H9 (cell line): ENCODE data around the gene OR6T1. TPM values are rescaled to one million over a fixed set of nuclear protein-coding genes. Genes with fewer than 3 reads are reported as not detected.

Experiments used
- DNase-seq: peaks from one replicate; pipeline ENCODE4 v3.0.0-alpha.2; 2017
- H2AFZ ChIP-seq: one replicate; pipeline ENCODE4 v1.6.1; 2013; ENCODE audit warnings: mild to moderate bottlenecking, low read length, control low read depth, moderate library complexity
- H2AK5ac ChIP-seq: 2 replicates; pipeline ENCODE4 v1.6.1; 2013; ENCODE audit warnings: low read length, control low read depth, mixed read lengths; ENCODE audit not compliant: insufficient read length
- H2BK120ac ChIP-seq: one replicate; pipeline ENCODE4 v1.6.1; 2013; ENCODE audit warnings: low read depth, mild to moderate bottlenecking, low read length, control low read depth, inconsistent platforms; ENCODE audit not compliant: poor library complexity, severe bottlenecking
- H2BK12ac ChIP-seq: 2 replicates; pipeline ENCODE4 v1.6.1; 2013; ENCODE audit warnings: low read length, control low read depth, mixed read lengths, low read depth; ENCODE audit not compliant: insufficient read length
- H2BK15ac ChIP-seq: 2 replicates; pipeline ENCODE4 v1.6.1; 2013; ENCODE audit warnings: low read depth, low read length, control low read depth
- H2BK20ac ChIP-seq: one replicate; pipeline ENCODE4 v1.6.1; 2013; ENCODE audit warnings: low read depth, mild to moderate bottlenecking, low read length, control low read depth, inconsistent platforms; ENCODE audit not compliant: poor library complexity, severe bottlenecking
- H2BK5ac ChIP-seq: 2 replicates; pipeline ENCODE4 v1.6.1; 2013; ENCODE audit warnings: low read length, control low read depth, mixed read lengths; ENCODE audit not compliant: insufficient read length
- H3K14ac ChIP-seq: 2 replicates; pipeline ENCODE4 v1.6.1; 2013; ENCODE audit warnings: low read length, control low read depth; ENCODE audit not compliant: insufficient read depth
- H3K18ac ChIP-seq: 2 replicates; pipeline ENCODE4 v1.6.1; 2013; ENCODE audit warnings: low read depth, mild to moderate bottlenecking, mixed read lengths, low read length, control low read depth; ENCODE audit not compliant: insufficient read length
- H3K23ac ChIP-seq: 2 replicates; pipeline ENCODE4 v1.6.1; 2013; ENCODE audit warnings: low read length, control low read depth, mixed read lengths, low read depth; ENCODE audit not compliant: insufficient read length
- H3K23me2 ChIP-seq: 2 replicates; pipeline ENCODE4 v1.6.1; 2013; ENCODE audit warnings: low read depth, mild to moderate bottlenecking, mixed read lengths, low read length, control low read depth; ENCODE audit not compliant: insufficient read length, poor library complexity, severe bottlenecking
- H3K27ac ChIP-seq: 2 replicates; pipeline ENCODE4 v1.5.1; 2013; ENCODE audit warnings: low read length, control low read depth, mixed read lengths, low read depth; ENCODE audit not compliant: insufficient read length
- H3K27me3 ChIP-seq: 2 replicates; pipeline ENCODE4 v1.6.1; 2013; ENCODE audit warnings: low read length, control low read depth, inconsistent platforms; ENCODE audit not compliant: insufficient read depth
- H3K4ac ChIP-seq: 2 replicates; pipeline ENCODE4 v1.6.1; 2013; ENCODE audit warnings: low read depth, mild to moderate bottlenecking, control low read depth, inconsistent platforms, low read length, moderate library complexity
- H3K4me1 ChIP-seq: 2 replicates; pipeline ENCODE4 v1.6.1; 2013; ENCODE audit warnings: low read length, control low read depth, inconsistent platforms; ENCODE audit not compliant: insufficient read depth
- H3K4me2 ChIP-seq: 2 replicates; pipeline ENCODE4 v1.6.1; 2013; ENCODE audit warnings: low read length, control low read depth, mixed read lengths; ENCODE audit not compliant: insufficient read length, insufficient read depth
- H3K56ac ChIP-seq: 2 replicates; pipeline ENCODE4 v1.6.1; 2013; ENCODE audit warnings: low read depth, mild to moderate bottlenecking, mixed read lengths, low read length, control low read depth; ENCODE audit not compliant: insufficient read length
- H3K79me1 ChIP-seq: 2 replicates; pipeline ENCODE4 v1.6.1; 2013; ENCODE audit warnings: low read depth, mild to moderate bottlenecking, moderate library complexity, low read length, control low read depth, inconsistent platforms; ENCODE audit not compliant: insufficient read depth, poor library complexity, severe bottlenecking
- H3K79me2 ChIP-seq: 2 replicates; pipeline ENCODE4 v1.6.1; 2013; ENCODE audit warnings: low read length, control low read depth, inconsistent platforms; ENCODE audit not compliant: insufficient read depth
- H3K9ac ChIP-seq: 2 replicates; pipeline ENCODE4 v1.6.1; 2013; ENCODE audit warnings: low read length, control low read depth, mixed read lengths; ENCODE audit not compliant: insufficient read length; ENCODE audit errors: extremely low read depth
- H3K9me3 ChIP-seq: one replicate; pipeline ENCODE4 v1.6.1; 2013; ENCODE audit warnings: low read depth, low read length, inconsistent platforms; ENCODE audit not compliant: control insufficient read depth
- H3T11ph ChIP-seq: one replicate; pipeline ENCODE4 v1.6.1; 2013; ENCODE audit warnings: mild to moderate bottlenecking, low read length, control low read depth, inconsistent platforms
- H4K20me1 ChIP-seq: one replicate; pipeline ENCODE4 v1.6.1; 2013; ENCODE audit not compliant: control insufficient read depth, insufficient read length, insufficient read depth
- H4K5ac ChIP-seq: 2 replicates; pipeline ENCODE4 v1.6.1; 2013; ENCODE audit warnings: low read depth, mild to moderate bottlenecking, mixed read lengths, low read length, control low read depth; ENCODE audit not compliant: insufficient read length
- H4K8ac ChIP-seq: replicated peaks from 2 replicates; pipeline ENCODE4 v1.6.1; 2013; ENCODE audit warnings: low read length, control low read depth, mixed read lengths, low read depth; ENCODE audit not compliant: insufficient read length
- H4K91ac ChIP-seq: 2 replicates; pipeline ENCODE4 v1.6.1; 2013; ENCODE audit warnings: low read depth, mild to moderate bottlenecking, moderate library complexity, mixed read lengths, low read length, control low read depth; ENCODE audit not compliant: insufficient read length
- H3K27ac Mint-ChIP-seq, 3 experiments: 2 replicates in 2 of 3; 3 replicates in 1 of 3; pipeline ENCODE4 v1.8.0; 2020 to 2021; ENCODE audit warnings: mixed read lengths in 3 of 3, mild to moderate bottlenecking in 1 of 3, moderate library complexity in 1 of 3
- H3K27me3 Mint-ChIP-seq: 2 replicates; pipeline ENCODE4 v1.8.0; 2021; ENCODE audit warnings: low read depth, mild to moderate bottlenecking, moderate library complexity, mixed read lengths
- H3K36me3 Mint-ChIP-seq, 3 experiments: 2 replicates in 2 of 3; 3 replicates in 1 of 3; pipeline ENCODE4 v1.8.0; 2020 to 2021; ENCODE audit warnings: low read depth in 3 of 3, mixed read lengths in 3 of 3; ENCODE audit not compliant: insufficient read depth in 1 of 3
- H3K4me1 Mint-ChIP-seq, 2 experiments: 2 replicates each; pipeline ENCODE4 v1.8.0; 2020; ENCODE audit warnings: mixed read lengths in 2 of 2
- H3K4me3 Mint-ChIP-seq, 2 experiments: 2 replicates in 1 of 2; 3 replicates in 1 of 2; pipeline ENCODE4 v1.8.0; 2020 to 2021; ENCODE audit warnings: mild to moderate bottlenecking in 2 of 2, mixed read lengths in 2 of 2, moderate library complexity in 1 of 2
- H3K9me3 Mint-ChIP-seq, 2 experiments: 2 replicates in 1 of 2; 3 replicates in 1 of 2; pipeline ENCODE4 v1.8.0; 2020; ENCODE audit warnings: mild to moderate bottlenecking in 2 of 2, mixed read lengths in 2 of 2, moderate library complexity in 1 of 2
- WGBS: extraction: QIAGEN DNeasy Blood & Tissue Kit; methylation state at CpG from one replicate; pipeline ENCODE4 v1.1.7; 2013; ENCODE audit warnings: missing lambda C conversion rate, low lambda C conversion rate, mixed read lengths; ENCODE audit not compliant: insufficient read length; ENCODE audit errors: extremely low coverage; 5-methylcytosine and 5-hydroxymethylcytosine counted together
- total RNA-seq: library from RNA; stranded (reverse); gene quantifications from 2 replicates; pipeline ENCODE4 v1.2.1, GENCODE V29; 2021
- TF ChIP-seq, protein P1 (sequence below): fragments of 200-600 bp; sonication (generic); conservative IDR thresholded peaks from 3 replicates; pipeline ENCODE4 v1.8.0; 2021; ENCODE audit warnings: antibody characterized with exemption, mild to moderate bottlenecking

OR6T1 gene
- total RNA-seq, 1 experiment from 2014 or later = not detected

DNA sequence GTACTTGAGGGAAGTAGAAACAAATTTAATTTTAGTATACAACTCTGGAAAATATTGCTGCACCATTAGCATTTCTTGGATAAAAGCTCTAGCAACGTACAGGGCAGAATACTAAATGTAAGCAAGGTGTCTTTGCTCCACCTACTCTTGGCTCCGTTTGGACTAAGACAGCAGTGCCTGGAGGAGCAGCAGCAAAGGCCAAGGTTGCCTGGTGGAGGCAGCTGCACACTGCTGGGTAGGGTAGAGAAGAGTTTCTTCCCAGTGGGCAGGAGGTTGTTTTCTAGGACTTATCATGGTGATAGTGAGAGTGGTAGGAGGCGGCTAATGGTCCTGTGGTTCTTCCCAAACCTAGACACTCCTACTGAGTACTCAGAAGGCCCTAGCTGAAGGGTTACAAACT, 43.8 kb downstream of the OR6T1 start:
- Histone ChIP-seq H2BK5ac (no peak overlapping the region), H2BK15ac (no peak overlapping the region), H3K27me3 (no peaks in the 10 kb centered on the region), H3K18ac (no peak overlapping the region), H4K91ac (no peak overlapping the region), H3K9ac (no peak overlapping the region), H2BK12ac (no peak overlapping the region), H2AK5ac (no peak overlapping the region), H4K8ac (no peak overlapping the region), H3K23me2 (no peaks in the 10 kb centered on the region), H2BK120ac (no peak overlapping the region), H3K4me1 (no peaks in the 10 kb centered on the region; the same call in 1 of the 2 replicates), H3K4me2 (no peak overlapping the region), H3K23ac (no peak overlapping the region), H4K20me1 (no peaks in the 10 kb centered on the region), H3K79me2 (no peaks in the 10 kb centered on the region), H3K9me3 (no peaks in the 10 kb centered on the region), H2AFZ (no peak overlapping the region), H3K14ac (no peak overlapping the region), H2BK20ac (no peak overlapping the region), H3K79me1 (no peaks in the 10 kb centered on the region), H4K5ac (no peak overlapping the region), H3K56ac (no peak overlapping the region), H3K4ac (no peak overlapping the region), H3K27ac (no peak overlapping the region), H3T11ph (no peak overlapping the region)
- DNase-seq = no peak
- no peak overlapping the region for H3K4me3 Mint-ChIP-seq
- H3K9me3 Mint-ChIP-seq = no peaks in the 10 kb centered on the region
- H3K27me3 Mint-ChIP-seq = no peaks in the 10 kb centered on the region
- no peaks in the 10 kb centered on the region for H3K36me3 Mint-ChIP-seq
- no peak overlapping the region for H3K27ac Mint-ChIP-seq
- TF ChIP-seq, protein P1, sequence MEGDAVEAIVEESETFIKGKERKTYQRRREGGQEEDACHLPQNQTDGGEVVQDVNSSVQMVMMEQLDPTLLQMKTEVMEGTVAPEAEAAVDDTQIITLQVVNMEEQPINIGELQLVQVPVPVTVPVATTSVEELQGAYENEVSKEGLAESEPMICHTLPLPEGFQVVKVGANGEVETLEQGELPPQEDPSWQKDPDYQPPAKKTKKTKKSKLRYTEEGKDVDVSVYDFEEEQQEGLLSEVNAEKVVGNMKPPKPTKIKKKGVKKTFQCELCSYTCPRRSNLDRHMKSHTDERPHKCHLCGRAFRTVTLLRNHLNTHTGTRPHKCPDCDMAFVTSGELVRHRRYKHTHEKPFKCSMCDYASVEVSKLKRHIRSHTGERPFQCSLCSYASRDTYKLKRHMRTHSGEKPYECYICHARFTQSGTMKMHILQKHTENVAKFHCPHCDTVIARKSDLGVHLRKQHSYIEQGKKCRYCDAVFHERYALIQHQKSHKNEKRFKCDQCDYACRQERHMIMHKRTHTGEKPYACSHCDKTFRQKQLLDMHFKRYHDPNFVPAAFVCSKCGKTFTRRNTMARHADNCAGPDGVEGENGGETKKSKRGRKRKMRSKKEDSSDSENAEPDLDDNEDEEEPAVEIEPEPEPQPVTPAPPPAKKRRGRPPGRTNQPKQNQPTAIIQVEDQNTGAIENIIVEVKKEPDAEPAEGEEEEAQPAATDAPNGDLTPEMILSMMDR = no peak
- peaks cover 11 to 12% of the 10 kb centered on the region in 2 experiments for H3K4me1 Mint-ChIP-seq
- no CpG with 5 or more reads among the region's 3 CpGs for WGBS

Other genes with a start within 250 kb of the OR6T1 start
- 46.5 and 49.2 TPM in 2 replicates for gene ZNF202, start 202.2 kb downstream of the OR6T1 start, total RNA-seq
- not detected in 2 replicates for gene OR6X1, start 189.3 kb downstream of the OR6T1 start, total RNA-seq
- not detected in 2 replicates for gene OR6M1, start 137.5 kb downstream of the OR6T1 start, total RNA-seq
- not detected in 2 replicates for gene TMEM225, start 58.2 kb downstream of the OR6T1 start, total RNA-seq
- gene OR8D4, start 41.7 kb downstream of the OR6T1 start, total RNA-seq = not detected in 2 replicates
- gene OR4D5, start 4.2 kb downstream of the OR6T1 start, total RNA-seq = not detected in 2 replicates
- not detected in 2 replicates for gene OR10S1, start 33.9 kb upstream of the OR6T1 start, total RNA-seq
- not detected in 2 replicates for gene OR10G6, start 51.3 kb upstream of the OR6T1 start, total RNA-seq
- gene OR10G4, start 69.2 kb upstream of the OR6T1 start, total RNA-seq = 0.07 TPM in 1 of 2 replicates, not detected in the other
- not detected in 2 replicates for gene OR10G9, start 79.2 kb upstream of the OR6T1 start, total RNA-seq
- gene OR10G8, start 83.0 kb upstream of the OR6T1 start, total RNA-seq = not detected in 2 replicates
- not detected in 2 replicates for gene OR10G7, start 97.5 kb upstream of the OR6T1 start, total RNA-seq
- gene VWA5A, start 171.6 kb upstream of the OR6T1 start, total RNA-seq = 15.6 and 16.5 TPM in 2 replicates
- not detected in 2 replicates for gene OR10D3, start 239.5 kb upstream of the OR6T1 start, total RNA-seq